HFFc6 (cell line): ENCODE measurements around the gene CLSTN2. TPM values are rescaled to one million over a fixed set of nuclear protein-coding genes. Genes with fewer than 3 reads are reported as not detected.

Source experiments
- DNase-seq: peaks from one replicate; pipeline ENCODE4 v3.0.0-alpha.2; 2018
- H3K27ac Mint-ChIP-seq: 2 replicates; pipeline ENCODE4 v1.8.0; 2020; ENCODE audit warnings: mild to moderate bottlenecking, mixed read lengths
- H3K27me3 Mint-ChIP-seq: 2 replicates; pipeline ENCODE4 v1.8.0; 2021; ENCODE audit warnings: mild to moderate bottlenecking, moderate library complexity, mixed read lengths; ENCODE audit not compliant: insufficient read depth
- H3K36me3 Mint-ChIP-seq: 2 replicates; pipeline ENCODE4 v1.8.0; 2021; ENCODE audit warnings: low read depth, mixed read lengths
- H3K4me1 Mint-ChIP-seq: 2 replicates; pipeline ENCODE4 v1.8.0; 2020; ENCODE audit warnings: low read depth, mixed read lengths
- H3K4me3 Mint-ChIP-seq: 2 replicates; pipeline ENCODE4 v1.8.0; 2020; ENCODE audit warnings: mild to moderate bottlenecking, moderate library complexity, mixed read lengths
- H3K9me3 Mint-ChIP-seq: 2 replicates; pipeline ENCODE4 v1.8.0; 2020; ENCODE audit warnings: mild to moderate bottlenecking, mixed read lengths
- CTCF ChIP-seq: fragments of 200-600 bp; sonication (generic); IDR thresholded peaks from 2 replicates; pipeline ENCODE4 v1.5.0; 2021; ENCODE audit warnings: antibody characterized with exemption, mild to moderate bottlenecking
- total RNA-seq, 6 experiments: library from RNA; stranded (reverse); fragmentation: NEBNext Ultra II Directional; extraction: Animal tissue kit (Norgen Biotek cat#: 25700); gene quantifications; 2 replicates in 1 of 6; 3 replicates in 5 of 6; pipeline ENCODE4 v1.2.3, GENCODE V29; 2021

CLSTN2 gene
- total RNA-seq, 6 experiments from 2014 or later, result 0.05 TPM; not detected in 5

- TF ChIP-seq CTCF, result no peak
- peaks cover 53% of the 10 kb centered on the region for H3K9me3 Mint-ChIP-seq
- no peak for DNase-seq
These were observed 442.7 kb downstream of the CLSTN2 start for GRCh38 chr3:140377644-140378043.

GRCh38 chr3:140378571-140379340 lies 443.8 kb downstream of the CLSTN2 start:
- Mint-ChIP-seq H3K4me3 (no peak overlapping the region), H3K27ac (no peak overlapping the region), H3K4me1 (no peaks in the 10 kb centered on the region), H3K36me3 (no peaks in the 10 kb centered on the region; the same call in 1 of the 2 replicates), H3K9me3 (peaks cover 60% of the 10 kb centered on the region), H3K27me3 (no peaks in the 10 kb centered on the region)
- no peak for TF ChIP-seq CTCF
- DNase-seq, result no peak

More at GRCh38 chr3:140377644-140378043, 442.7 kb downstream of the CLSTN2 start:
- Mint-ChIP-seq H3K4me1 (no peaks in the 10 kb centered on the region), H3K27ac (no peak overlapping the region), H3K27me3 (no peaks in the 10 kb centered on the region), H3K36me3 (no peaks in the 10 kb centered on the region; the same call in 1 of the 2 replicates), H3K4me3 (no peak overlapping the region)

DNA sequence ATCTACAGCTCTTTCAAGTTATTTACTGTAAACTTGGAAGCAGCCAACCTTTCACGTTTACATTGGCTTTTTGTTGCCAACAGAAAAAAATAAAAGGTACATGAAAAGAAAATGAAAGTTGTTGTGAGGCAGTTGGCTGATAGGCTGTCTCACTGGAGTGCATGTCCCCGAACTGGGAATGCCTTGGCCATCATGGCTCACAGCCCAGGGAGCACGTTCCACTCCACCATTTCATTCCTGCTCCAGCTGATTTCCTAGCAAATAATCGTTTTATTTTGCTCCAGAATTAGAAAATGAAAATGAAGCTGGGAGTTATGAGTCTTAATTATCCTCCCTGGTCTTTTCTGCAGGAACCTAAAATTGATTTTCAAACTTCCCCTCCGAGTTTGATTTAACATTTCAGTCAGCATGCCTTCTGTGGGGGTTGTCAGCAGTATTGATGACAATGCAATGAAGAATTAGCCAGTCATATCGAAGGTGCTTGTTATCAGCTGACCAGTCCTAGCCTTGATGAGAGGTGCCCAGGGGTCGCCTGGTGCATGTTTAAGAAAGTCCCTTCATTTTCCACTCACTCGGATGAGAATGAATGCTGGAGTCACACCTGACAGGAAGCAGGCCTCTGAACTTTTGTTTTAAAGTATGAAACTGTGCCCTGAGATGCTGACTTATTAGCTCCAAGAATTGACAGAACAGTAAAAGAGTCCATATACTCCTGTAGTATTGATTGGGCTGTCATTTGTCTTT lies 449.2 kb downstream of the CLSTN2 start:
- H3K27me3 Mint-ChIP-seq, result peaks cover 2% of the 10 kb centered on the region

GRCh38 chr3:140384876-140385275 lies 449.9 kb downstream of the CLSTN2 start:
- H3K4me1 Mint-ChIP-seq, result no peaks in the 10 kb centered on the region
- H3K27me3 Mint-ChIP-seq, result peaks cover 2% of the 10 kb centered on the region
- no peak overlapping the region for H3K4me3 Mint-ChIP-seq
- H3K9me3 Mint-ChIP-seq, result peaks cover 57% of the 10 kb centered on the region
- no peak overlapping the region for H3K27ac Mint-ChIP-seq
- no peak for DNase-seq
- H3K36me3 Mint-ChIP-seq, result no peaks in the 10 kb centered on the region; the same call in 1 of the 2 replicates
- TF ChIP-seq CTCF, result no peak

More for the DNA sequence above, 449.2 kb downstream of the CLSTN2 start:
- TF ChIP-seq CTCF, result no peak
- Mint-ChIP-seq H3K4me3 (no peak overlapping the region), H3K36me3 (no peaks in the 10 kb centered on the region; the same call in 1 of the 2 replicates), H3K4me1 (no peaks in the 10 kb centered on the region), H3K27ac (no peak overlapping the region), H3K9me3 (peaks cover 58% of the 10 kb centered on the region)
- no peak for DNase-seq

DNA sequence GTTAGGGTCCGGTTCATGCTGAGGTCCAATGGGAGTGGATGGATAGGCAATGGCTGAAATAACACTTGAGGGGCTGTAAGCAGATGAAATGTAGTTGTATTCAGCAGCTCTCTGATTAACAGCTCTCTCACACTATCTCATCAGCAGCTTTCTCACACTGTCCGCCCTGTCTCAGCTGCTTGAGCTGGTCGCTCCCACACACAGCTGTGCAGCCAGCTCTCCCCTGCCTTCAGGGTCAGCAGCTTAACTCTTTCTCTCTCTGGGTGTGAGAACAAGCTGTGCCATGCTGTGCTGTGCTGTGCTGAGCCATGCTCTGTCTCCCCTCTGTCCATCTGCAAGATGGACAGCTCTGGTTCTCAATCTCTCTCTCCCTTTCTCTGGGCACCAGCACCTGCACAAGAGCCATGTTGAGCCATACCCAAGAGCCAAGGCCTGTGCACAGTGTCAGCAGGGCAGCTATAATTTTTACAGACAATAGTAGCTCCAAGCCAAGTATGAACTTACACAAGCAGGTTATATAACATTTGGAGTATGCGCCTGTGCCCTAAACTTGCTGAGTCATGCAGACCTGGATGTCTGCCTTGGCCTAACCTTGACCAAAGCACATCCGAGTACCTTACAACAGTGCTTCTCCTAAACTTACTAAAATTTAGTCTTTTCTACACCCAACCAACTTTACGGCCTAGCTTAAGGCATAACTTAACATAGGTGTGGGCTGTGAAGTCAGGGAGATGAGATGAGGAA lies 451.5 kb downstream of the CLSTN2 start:
- no peaks in the 10 kb centered on the region for H3K36me3 Mint-ChIP-seq
- TF ChIP-seq CTCF, result no peak
- H3K4me3 Mint-ChIP-seq, result no peak overlapping the region
- DNase-seq, result no peak
- no peak overlapping the region for H3K27ac Mint-ChIP-seq
- H3K9me3 Mint-ChIP-seq, result peaks cover 50% of the 10 kb centered on the region
- no peaks in the 10 kb centered on the region for H3K4me1 Mint-ChIP-seq
- peaks cover 2% of the 10 kb centered on the region for H3K27me3 Mint-ChIP-seq
